22Rv1 (cell line): Measurements from ENCODE around the gene EIF4E1B.

Source experiments
- H3K27ac ChIP-seq: fragments of 450-650 bp; 2 replicates; pipeline ENCODE4 v1.5.1; 2017
- ZFX ChIP-seq: fragments of 450-650 bp; IDR thresholded peaks from 2 replicates; pipeline ENCODE4 v1.6.1; 2017; ENCODE audit warnings: antibody characterized with exemption, borderline replicate concordance
- TF ChIP-seq, protein P1 (sequence below): fragments of 450-650 bp; IDR thresholded peaks from 2 replicates; pipeline ENCODE4 v1.5.1; 2017; ENCODE audit warnings: mild to moderate bottlenecking

EIF4E1B gene

DNA sequence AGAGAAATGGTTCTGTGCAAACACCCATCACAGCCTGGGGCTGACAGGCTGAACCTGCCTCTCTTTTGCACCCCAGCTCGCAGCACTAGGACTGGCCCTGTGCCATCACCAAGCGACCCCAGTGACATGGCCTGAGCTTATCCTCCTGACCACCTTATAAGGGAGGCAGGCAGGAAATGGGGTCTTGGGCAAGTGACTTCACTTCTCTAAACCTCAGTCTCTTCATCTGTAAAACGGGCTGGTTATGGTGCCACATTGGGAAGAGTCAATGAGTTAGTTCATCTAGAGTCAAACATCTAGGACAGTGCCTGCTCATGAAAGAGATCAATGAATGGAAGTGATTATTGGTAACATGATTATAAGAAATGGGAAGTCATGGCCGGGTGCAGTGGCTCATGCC lies 6.3 kb upstream of the EIF4E1B start:
- H3K27ac ChIP-seq: no peak overlapping the region
- TF ChIP-seq, protein P1, sequence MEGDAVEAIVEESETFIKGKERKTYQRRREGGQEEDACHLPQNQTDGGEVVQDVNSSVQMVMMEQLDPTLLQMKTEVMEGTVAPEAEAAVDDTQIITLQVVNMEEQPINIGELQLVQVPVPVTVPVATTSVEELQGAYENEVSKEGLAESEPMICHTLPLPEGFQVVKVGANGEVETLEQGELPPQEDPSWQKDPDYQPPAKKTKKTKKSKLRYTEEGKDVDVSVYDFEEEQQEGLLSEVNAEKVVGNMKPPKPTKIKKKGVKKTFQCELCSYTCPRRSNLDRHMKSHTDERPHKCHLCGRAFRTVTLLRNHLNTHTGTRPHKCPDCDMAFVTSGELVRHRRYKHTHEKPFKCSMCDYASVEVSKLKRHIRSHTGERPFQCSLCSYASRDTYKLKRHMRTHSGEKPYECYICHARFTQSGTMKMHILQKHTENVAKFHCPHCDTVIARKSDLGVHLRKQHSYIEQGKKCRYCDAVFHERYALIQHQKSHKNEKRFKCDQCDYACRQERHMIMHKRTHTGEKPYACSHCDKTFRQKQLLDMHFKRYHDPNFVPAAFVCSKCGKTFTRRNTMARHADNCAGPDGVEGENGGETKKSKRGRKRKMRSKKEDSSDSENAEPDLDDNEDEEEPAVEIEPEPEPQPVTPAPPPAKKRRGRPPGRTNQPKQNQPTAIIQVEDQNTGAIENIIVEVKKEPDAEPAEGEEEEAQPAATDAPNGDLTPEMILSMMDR: no peak
- TF ChIP-seq ZFX: no peak

DNA sequence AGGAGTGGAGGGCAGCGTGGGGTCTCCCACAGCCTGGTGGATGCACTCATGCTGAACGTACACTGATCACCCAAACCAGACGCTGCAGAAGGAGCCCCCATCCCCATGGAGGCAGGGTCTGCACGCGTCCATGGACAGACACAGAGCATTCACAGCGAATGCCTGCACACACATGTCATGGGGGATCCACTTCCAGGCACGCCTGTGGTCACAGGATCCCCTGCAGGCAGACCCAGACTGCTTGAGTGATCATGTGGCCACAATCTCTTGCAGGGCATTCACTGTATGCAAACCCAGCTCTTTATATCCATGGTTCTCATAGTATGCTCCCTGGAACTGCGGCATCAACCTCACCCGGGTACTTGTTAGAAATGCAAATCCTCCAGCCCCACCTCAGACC lies 5.5 kb upstream of the EIF4E1B start:
- TF ChIP-seq, protein P1: no peak
- no peak for TF ChIP-seq ZFX
- H3K27ac ChIP-seq: no peak overlapping the region

DNA sequence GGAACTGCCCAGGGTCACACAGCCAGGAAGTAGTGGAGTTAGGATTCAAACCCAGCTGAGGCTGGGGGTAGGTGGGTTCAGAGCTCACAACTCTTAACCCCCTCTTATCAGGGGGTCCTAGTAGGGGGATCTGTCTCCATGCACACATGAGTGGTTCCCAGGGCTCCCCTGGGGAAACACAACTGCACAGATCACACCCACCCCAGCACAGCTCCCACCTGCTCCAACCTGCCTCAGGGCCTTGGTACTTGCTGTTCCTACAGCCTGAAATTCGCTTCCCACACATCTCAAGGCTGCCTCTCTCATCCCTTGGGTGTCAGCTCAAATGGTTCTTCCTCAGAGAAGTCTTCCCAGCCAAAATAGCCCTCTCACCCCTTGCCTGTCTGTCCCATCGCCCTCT lies 5.0 kb upstream of the EIF4E1B start:
- TF ChIP-seq ZFX: no peak
- TF ChIP-seq, protein P1: no peak
- no peak overlapping the region for H3K27ac ChIP-seq

DNA sequence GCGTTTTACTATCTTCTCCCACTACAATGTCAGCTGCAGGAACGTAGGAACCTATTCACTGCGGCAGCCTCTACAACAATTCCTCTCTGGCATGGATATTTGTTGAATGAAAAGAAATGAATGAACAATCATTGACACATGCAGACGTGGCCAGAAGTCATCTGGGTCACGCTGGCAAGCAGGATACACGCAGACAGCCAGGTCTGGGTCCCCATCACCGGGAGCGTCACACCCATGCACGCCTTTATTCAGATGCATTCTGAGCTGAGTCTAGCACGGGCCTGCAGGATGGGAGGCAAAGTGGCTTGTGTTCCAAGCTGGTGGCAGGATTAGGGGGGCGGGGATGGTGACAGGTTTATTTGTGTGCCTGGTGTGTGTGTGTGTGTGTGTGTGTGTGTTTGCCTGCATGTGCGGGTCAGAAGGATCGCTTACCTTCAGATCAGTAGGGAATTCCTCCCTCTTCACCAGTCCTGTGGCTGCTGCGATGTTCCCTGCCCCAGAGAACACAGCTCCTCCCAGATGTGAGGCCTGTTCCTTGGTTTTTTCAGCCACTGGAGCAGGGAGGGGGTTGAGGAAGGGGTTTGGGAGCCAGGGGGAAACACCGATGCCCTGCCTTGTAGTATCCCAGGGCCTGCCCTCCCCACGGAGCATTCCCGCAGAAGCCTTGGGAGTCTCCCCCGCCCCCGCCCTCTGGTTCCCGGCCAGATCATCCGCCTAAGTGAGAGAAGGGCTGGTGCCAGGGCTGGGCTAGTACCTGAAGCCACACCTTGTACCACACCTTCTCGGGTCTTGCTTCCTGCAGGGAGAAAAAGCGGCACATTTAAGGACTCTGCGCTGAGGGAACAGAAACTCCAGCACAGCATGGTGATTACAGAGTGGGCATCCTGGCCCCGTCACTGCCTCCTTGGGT lies 4.3 kb upstream of the EIF4E1B start:
- no peak for TF ChIP-seq ZFX
- TF ChIP-seq, protein P1: no peak
- H3K27ac ChIP-seq: no peak overlapping the region

DNA sequence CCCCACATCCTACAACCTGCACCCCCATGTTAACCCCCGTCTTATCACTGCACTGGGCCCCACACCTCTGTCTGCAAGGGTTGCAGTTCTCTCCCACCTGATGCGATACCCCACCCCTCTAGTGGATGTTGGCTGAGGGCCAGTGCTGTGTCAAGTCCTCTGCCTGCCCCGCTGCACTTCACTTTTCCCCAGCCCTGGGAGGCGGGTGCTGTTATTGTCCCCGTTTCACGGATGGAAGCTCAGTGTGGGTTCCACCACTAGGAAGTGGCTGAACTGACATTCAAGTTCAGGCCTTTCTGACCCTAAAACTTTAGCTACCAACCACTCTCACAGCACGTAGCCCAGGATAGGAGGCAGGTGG lies 3.6 kb upstream of the EIF4E1B start:
- TF ChIP-seq, protein P1: no peak
- TF ChIP-seq ZFX: no peak
- no peak overlapping the region for H3K27ac ChIP-seq

DNA sequence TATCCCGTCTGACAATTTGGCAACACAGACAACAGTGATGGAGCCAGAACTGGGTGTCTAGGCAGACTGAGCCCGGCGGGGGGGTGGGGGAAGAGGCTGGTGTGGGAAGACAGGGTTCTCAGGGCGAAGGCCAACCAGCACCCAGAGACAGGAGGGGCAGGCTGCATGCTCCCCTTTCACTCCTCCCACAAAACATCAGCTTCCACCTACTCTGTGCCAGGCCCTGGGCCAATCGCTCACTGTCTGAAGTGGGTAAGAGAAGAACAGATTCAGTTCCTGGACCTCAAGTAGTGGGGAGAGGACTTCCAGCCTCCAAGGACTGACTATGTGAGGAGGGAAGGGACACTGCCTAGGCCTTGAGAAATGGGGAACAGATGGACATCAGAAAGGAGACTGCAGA lies 2.9 kb upstream of the EIF4E1B start:
- TF ChIP-seq, protein P1: no peak
- TF ChIP-seq ZFX: no peak
- H3K27ac ChIP-seq: no peak overlapping the region

DNA sequence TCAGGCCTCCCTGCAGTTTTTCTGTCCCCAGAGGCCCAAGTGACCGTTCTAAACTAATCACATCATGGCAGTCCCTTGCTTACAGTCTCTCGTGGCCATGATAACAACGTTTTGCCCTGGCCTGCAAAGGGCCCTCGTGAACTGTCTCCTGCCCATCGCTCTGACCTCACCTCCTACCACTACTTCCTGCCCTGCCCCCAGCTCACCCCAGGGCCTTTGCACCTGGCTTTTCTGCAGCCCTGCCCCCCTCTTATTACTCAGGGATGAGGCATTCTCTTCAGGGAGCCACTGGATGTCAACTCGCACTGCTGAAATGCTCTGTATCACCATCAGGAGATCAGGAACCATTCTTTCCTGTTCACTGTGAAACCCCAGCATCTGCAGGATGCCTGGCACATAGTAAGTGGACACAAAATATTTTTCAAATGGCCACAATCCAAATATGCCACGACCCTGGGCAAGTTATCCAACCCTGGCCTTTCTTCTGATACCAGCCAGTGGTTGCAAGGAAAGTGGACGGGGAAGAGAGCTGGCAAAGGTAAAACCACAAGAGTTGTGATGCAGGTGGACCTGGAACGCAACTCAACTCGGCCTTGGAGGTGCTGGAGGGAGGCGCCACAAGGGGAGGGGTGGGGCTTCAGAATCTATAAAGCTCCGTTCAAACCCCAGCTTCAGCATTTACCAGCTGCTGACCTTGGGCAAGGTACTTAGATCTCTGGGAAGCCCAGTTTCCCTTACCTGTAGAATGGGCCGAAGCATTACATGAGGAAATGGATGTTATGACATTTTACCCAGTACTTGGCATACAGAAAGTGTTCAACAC lies 1.9 kb upstream of the EIF4E1B start:
- no peak overlapping the region for H3K27ac ChIP-seq
- TF ChIP-seq, protein P1: no peak
- no peak for TF ChIP-seq ZFX
